Coronary artery (tissue), 2 donors: ENCODE results near the gene NRDE2.

ENCODE experiments used
- DNase-seq: peaks from one replicate; pipeline ENCODE4 v3.0.0-alpha.2; 2017; ENCODE audit warnings: low spot score
- H3K27ac ChIP-seq, 2 donors: fragments of 200-600 bp; sonication (generic); one replicate each; pipeline ENCODE4 v1.5.1; 2016 to 2019
- H3K4me3 ChIP-seq: fragments of 200-600 bp; sonication (generic); 2 replicates; pipeline ENCODE4 v1.5.1; 2016; ENCODE audit warnings: mild to moderate bottlenecking, moderate library complexity
- TF ChIP-seq, protein P1 (sequence below): fragments of 200-600 bp; sonication (generic); IDR thresholded peaks from one replicate; pipeline ENCODE4 v1.5.1; 2019; ENCODE audit warnings: antibody characterized with exemption

The NRDE2 gene

DNA sequence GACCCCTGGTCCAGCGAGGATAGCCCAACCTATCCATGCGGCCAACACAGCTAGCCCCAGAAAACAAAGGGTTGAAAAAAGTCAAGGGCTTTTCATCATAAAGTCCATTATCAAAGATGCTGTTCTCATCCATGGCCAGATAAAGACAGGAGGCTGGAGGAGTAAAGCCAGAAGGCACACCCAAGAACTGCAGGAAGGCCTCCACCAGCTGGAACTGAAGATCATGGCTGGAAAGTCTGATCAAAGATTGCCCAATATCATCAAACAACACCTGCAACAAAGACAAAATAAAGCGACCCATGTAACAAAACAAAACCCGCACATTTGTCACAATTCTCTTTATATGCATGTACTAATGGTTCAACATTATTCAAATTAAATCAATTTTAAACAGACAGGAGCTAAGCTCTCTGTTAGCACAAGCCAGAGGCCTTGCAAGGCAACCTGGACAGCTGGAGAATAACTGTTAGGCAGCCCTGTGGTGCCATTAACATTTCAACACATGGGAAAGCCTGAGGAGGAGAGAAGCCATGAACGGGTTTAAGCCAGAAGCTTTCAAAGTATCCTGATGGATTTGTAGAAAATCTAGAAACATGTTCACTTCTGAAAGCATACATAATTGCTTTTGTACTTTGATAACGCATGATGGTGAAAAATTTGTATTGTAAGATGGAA is 41.3 kb downstream of the NRDE2 start:
- no peak overlapping the region for H3K4me3 ChIP-seq
- no peak overlapping the region for H3K27ac ChIP-seq
- TF ChIP-seq, protein P1, sequence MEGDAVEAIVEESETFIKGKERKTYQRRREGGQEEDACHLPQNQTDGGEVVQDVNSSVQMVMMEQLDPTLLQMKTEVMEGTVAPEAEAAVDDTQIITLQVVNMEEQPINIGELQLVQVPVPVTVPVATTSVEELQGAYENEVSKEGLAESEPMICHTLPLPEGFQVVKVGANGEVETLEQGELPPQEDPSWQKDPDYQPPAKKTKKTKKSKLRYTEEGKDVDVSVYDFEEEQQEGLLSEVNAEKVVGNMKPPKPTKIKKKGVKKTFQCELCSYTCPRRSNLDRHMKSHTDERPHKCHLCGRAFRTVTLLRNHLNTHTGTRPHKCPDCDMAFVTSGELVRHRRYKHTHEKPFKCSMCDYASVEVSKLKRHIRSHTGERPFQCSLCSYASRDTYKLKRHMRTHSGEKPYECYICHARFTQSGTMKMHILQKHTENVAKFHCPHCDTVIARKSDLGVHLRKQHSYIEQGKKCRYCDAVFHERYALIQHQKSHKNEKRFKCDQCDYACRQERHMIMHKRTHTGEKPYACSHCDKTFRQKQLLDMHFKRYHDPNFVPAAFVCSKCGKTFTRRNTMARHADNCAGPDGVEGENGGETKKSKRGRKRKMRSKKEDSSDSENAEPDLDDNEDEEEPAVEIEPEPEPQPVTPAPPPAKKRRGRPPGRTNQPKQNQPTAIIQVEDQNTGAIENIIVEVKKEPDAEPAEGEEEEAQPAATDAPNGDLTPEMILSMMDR: no peak
- DNase-seq: no peak

DNA sequence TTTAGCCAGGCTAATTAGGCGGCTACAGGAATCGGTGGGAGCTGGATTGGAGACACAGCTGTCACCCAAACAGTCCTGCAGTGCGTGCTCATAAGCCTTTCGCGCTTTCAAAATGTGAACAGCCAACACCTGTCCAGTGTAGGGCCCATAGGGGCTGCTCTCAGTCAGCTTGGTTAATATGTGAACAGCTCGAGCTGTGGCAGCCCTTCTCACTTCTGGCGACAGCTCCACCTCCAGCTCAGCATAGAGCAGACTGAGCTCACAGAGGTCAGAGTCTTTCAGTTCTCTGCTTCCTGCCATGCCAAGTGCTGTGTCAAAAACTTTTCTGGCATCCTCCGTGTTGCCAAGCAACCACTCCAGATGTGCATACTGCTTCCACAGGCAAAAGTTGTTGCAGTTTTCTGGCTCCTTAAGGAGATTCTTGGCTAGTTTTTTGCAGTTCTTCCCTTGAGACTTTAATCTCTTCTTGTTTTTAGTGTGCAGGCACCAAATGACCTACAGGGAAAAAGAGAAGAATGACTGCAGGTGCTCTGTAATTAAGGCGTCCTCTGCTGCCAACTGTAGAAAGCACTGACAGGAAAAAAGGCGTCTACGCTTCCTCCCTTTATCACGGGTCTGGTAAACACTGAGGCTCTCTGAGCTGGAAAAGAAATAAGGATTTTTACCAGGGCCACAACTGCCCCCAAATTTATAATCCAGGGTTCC is 42.9 kb downstream of the NRDE2 start:
- no peak for DNase-seq
- TF ChIP-seq, protein P1: no peak
- H3K27ac ChIP-seq: no peak overlapping the region
- no peak overlapping the region for H3K4me3 ChIP-seq

DNA sequence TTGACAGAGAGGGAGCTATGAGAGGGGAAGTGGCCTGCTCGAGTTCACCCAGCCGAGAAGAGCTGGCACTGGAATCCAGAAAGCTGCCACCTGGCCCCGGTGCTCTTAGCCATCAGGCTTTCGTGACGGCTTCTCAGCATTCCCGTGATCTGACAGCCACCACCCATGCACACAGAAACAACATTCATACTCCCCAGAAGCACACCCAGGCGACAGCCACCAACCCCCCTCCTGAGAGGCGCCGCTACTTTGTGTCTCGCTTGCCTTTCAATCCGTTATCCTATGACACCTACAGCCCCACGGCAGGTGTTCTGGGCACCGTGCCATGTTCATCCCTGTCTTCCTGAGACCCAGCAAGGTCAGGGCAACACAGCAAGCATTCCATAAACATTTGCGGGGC is 44.0 kb downstream of the NRDE2 start:
- H3K27ac ChIP-seq: no peak overlapping the region
- H3K4me3 ChIP-seq: no peak overlapping the region
- no peak for DNase-seq
- TF ChIP-seq, protein P1: no peak

GRCh38 chr14:90281756-90282155 is 50.0 kb downstream of the NRDE2 start:
- Histone ChIP-seq H3K27ac (no peak overlapping the region), H3K4me3 (no peak overlapping the region)
- TF ChIP-seq, protein P1: no peak
- DNase-seq: no peak

DNA sequence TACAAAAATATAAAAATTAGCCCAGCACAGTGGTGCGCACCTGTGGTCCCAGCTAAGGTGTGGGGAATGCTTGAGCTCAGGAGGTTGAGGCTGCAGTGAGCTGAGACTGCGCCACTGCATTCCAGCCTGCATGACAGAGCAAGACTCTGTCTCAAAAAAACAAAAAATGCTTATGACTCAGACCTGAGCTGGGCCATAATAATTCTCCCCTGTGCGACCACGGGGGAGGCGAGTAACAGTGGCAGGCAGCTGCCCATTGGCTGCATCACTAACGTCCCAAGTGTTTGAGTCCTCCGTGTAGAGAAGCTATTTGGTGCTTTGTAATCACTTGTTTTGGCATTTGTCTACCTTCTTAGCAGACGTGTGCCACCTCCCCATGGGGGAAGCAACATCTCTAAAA is 50.5 kb downstream of the NRDE2 start:
- no peak overlapping the region for H3K4me3 ChIP-seq
- TF ChIP-seq, protein P1: no peak
- no peak for DNase-seq
- no peak overlapping the region for H3K27ac ChIP-seq

DNA sequence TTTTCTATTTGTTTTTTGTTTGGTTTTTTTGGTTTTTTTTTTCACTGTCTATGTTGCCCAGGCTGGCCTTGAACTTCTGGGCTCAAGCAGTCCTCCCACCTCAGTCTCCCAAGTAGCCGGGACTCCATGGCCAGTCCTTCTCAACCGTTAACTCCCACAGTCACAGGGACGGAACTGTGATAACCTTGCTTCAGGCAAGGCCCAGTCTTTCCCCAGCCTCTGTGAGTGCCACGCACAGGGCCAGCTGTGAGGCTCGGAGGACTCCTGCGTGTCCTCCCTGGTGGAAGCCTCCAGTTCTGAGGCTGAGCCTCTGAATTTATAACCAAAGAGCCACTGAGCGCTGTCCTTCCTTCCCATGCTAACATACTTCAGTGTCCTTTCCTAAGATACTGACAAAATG is 51.6 kb downstream of the NRDE2 start:
- TF ChIP-seq, protein P1: no peak
- H3K27ac ChIP-seq: no peak overlapping the region
- H3K4me3 ChIP-seq: no peak overlapping the region
- DNase-seq: no peak
